ENCODE results near the gene CCL17.

Gene CCL17

GRCh38 chr16:57413301-57413730, 8.7 kb downstream of the CCL17 start:
- no peak overlapping the region for H3K4me3 ChIP-seq (ENCODE audit: low read length in 2 of 2)
- H3K9ac ChIP-seq (ENCODE audit: low read depth in 1 of 2, low read length in 2 of 2), result no peak overlapping the region
- H3K27ac ChIP-seq (ENCODE audit: low read depth in 2 of 2, low read length in 2 of 2), result no peak overlapping the region
- H3K4me1 ChIP-seq (ENCODE audit: control insufficient read depth in 2 of 2, insufficient read depth in 2 of 2, low read length in 2 of 2), result peaks cover 3 to 12% of the 10 kb centered on the region in 2 donors
- no peaks in the 10 kb centered on the region for H3K9me3 ChIP-seq (ENCODE audit: control insufficient read depth in 2 of 2, low read length in 2 of 2)
- no peaks in the 10 kb centered on the region for H3K36me3 ChIP-seq (ENCODE audit: control insufficient read depth in 2 of 2, insufficient read depth in 2 of 2, low read length in 2 of 2)
- peaks cover 0 to 4% of the 10 kb centered on the region in 2 donors for H3K27me3 ChIP-seq (ENCODE audit: control insufficient read depth in 2 of 2, insufficient read depth in 2 of 2, low read length in 2 of 2)

GRCh38 chr16:57413733-57414132, 9.2 kb downstream of the CCL17 start:
- no peak overlapping the region for H3K9ac ChIP-seq (ENCODE audit: low read depth in 1 of 2, low read length in 2 of 2)
- no peaks in the 10 kb centered on the region for H3K36me3 ChIP-seq (ENCODE audit: control insufficient read depth in 2 of 2, insufficient read depth in 2 of 2, low read length in 2 of 2)
- peaks cover 3 to 12% of the 10 kb centered on the region in 2 donors for H3K4me1 ChIP-seq (ENCODE audit: control insufficient read depth in 2 of 2, insufficient read depth in 2 of 2, low read length in 2 of 2)
- H3K9me3 ChIP-seq (ENCODE audit: control insufficient read depth in 2 of 2, low read length in 2 of 2), result no peaks in the 10 kb centered on the region
- H3K27me3 ChIP-seq (ENCODE audit: control insufficient read depth in 2 of 2, insufficient read depth in 2 of 2, low read length in 2 of 2), result peaks cover 0 to 4% of the 10 kb centered on the region in 2 donors
- no peak overlapping the region for H3K4me3 ChIP-seq (ENCODE audit: low read length in 2 of 2)
- H3K27ac ChIP-seq (ENCODE audit: low read depth in 2 of 2, low read length in 2 of 2), result no peak overlapping the region

- Histone ChIP-seq H3K27me3 (ENCODE audit: control insufficient read depth in 2 of 2, insufficient read depth in 2 of 2, low read length in 2 of 2) (peaks cover 0 to 4% of the 10 kb centered on the region in 2 donors), H3K9me3 (ENCODE audit: control insufficient read depth in 2 of 2, low read length in 2 of 2) (no peaks in the 10 kb centered on the region), H3K4me1 (ENCODE audit: control insufficient read depth in 2 of 2, insufficient read depth in 2 of 2, low read length in 2 of 2) (peaks cover 6 to 12% of the 10 kb centered on the region in 2 donors), H3K36me3 (ENCODE audit: control insufficient read depth in 2 of 2, insufficient read depth in 2 of 2, low read length in 2 of 2) (no peaks in the 10 kb centered on the region), H3K27ac (ENCODE audit: low read depth in 2 of 2, low read length in 2 of 2) (no peak overlapping the region), H3K9ac (ENCODE audit: low read depth in 1 of 2, low read length in 2 of 2) (no peak overlapping the region), H3K4me3 (ENCODE audit: low read length in 2 of 2) (no peak overlapping the region)
Measured at GRCh38 chr16:57416084-57416483, 11.5 kb downstream of the CCL17 start.

DNA sequence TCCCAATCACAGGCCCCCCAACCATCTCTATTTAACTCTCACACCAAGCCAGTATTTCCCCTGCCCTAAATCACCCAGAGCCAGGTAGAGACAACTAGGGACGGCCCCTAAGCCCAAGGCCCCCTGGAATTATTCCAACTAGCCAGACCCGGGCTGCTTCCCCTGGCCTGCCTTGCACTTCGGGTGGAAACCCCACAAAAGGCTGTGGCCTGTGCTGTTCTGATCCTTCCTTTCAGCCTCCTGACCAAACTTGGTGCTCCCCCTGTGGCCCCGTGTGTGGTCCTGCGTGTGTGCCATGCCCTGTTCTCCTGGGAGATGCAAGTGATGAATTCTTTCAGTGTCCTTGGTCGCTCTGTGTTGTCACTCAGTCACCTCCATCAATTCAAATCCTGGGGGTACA, 14.9 kb downstream of the CCL17 start:
- Histone ChIP-seq H3K9me3 (ENCODE audit: control insufficient read depth in 2 of 2, low read length in 2 of 2) (no peaks in the 10 kb centered on the region), H3K4me3 (ENCODE audit: low read length in 2 of 2) (no peak overlapping the region), H3K36me3 (ENCODE audit: control insufficient read depth in 2 of 2, insufficient read depth in 2 of 2, low read length in 2 of 2) (no peaks in the 10 kb centered on the region), H3K4me1 (ENCODE audit: control insufficient read depth in 2 of 2, insufficient read depth in 2 of 2, low read length in 2 of 2) (peaks cover 9 to 12% of the 10 kb centered on the region in 2 donors), H3K27me3 (ENCODE audit: control insufficient read depth in 2 of 2, insufficient read depth in 2 of 2, low read length in 2 of 2) (peaks cover 0 to 4% of the 10 kb centered on the region in 2 donors), H3K9ac (ENCODE audit: low read depth in 1 of 2, low read length in 2 of 2) (no peak overlapping the region), H3K27ac (ENCODE audit: low read depth in 2 of 2, low read length in 2 of 2) (no peak overlapping the region)

GRCh38 chr16:57422026-57422944, 17.7 kb downstream of the CCL17 start:
- Histone ChIP-seq H3K27me3 (ENCODE audit: control insufficient read depth in 2 of 2, insufficient read depth in 2 of 2, low read length in 2 of 2) (peaks cover 0 to 4% of the 10 kb centered on the region in 2 donors), H3K4me3 (ENCODE audit: low read length in 2 of 2) (no peak overlapping the region), H3K9ac (ENCODE audit: low read depth in 1 of 2, low read length in 2 of 2) (no peak overlapping the region), H3K4me1 (ENCODE audit: control insufficient read depth in 2 of 2, insufficient read depth in 2 of 2, low read length in 2 of 2) (peaks cover 4 to 6% of the 10 kb centered on the region in 2 donors), H3K27ac (ENCODE audit: low read depth in 2 of 2, low read length in 2 of 2) (no peak overlapping the region), H3K36me3 (ENCODE audit: control insufficient read depth in 2 of 2, insufficient read depth in 2 of 2, low read length in 2 of 2) (peaks cover 0 to 3% of the 10 kb centered on the region in 2 donors), H3K9me3 (ENCODE audit: control insufficient read depth in 2 of 2, low read length in 2 of 2) (no peaks in the 10 kb centered on the region)

DNA sequence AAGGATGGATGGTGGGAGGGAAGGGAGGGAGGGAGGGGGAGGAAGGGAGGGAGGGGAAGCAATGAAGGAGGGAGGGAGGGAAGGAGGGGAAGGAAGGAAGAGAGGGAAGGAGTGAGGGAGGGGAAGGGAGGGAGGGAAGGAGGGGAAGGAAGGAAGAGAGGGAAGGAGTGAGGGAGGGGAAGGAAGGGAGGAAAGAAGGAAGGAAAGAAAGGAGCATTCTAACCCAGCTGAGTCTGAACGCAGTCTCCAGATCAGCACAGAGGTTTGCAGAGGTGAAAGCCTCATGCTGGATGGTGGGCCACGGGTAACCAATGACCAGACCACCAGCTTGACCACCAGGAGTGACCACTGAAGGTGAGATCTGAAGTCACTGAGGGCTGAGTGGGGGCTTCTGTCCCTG, 18.6 kb downstream of the CCL17 start:
- no peaks in the 10 kb centered on the region for H3K9me3 ChIP-seq (ENCODE audit: control insufficient read depth in 2 of 2, low read length in 2 of 2)
- H3K27ac ChIP-seq (ENCODE audit: low read depth in 2 of 2, low read length in 2 of 2), result no peak overlapping the region
- no peak overlapping the region for H3K9ac ChIP-seq (ENCODE audit: low read depth in 1 of 2, low read length in 2 of 2)

DNA sequence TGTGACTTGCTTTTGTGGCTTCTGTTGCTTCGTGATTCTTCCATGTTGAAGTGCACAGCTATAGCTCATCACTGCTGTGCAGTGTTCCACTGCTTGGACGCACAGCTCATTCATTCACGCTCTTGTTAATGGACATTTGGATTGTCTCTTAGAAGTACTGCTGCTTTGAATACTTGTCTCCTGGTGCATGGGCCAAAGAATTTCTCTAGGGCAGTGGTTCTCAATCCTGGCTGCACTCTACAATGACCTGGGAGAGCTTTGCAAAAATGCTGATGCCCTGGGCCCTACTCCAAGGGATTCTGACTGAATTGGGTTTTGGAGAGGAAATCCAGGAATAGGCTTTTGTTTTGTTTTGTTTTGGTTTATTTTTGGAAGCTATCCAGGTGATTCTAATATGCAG, 20.0 kb downstream of the CCL17 start:
- Histone ChIP-seq H3K36me3 (ENCODE audit: control insufficient read depth in 2 of 2, insufficient read depth in 2 of 2, low read length in 2 of 2) (peaks cover 11 to 22% of the 10 kb centered on the region in 2 donors), H3K27me3 (ENCODE audit: control insufficient read depth in 2 of 2, insufficient read depth in 2 of 2, low read length in 2 of 2) (no peaks in the 10 kb centered on the region), H3K4me1 (ENCODE audit: control insufficient read depth in 2 of 2, insufficient read depth in 2 of 2, low read length in 2 of 2) (peaks cover 0 to 3% of the 10 kb centered on the region in 2 donors), H3K27ac (ENCODE audit: low read depth in 2 of 2, low read length in 2 of 2) (no peak overlapping the region), H3K4me3 (ENCODE audit: low read length in 2 of 2) (no peak overlapping the region), H3K9me3 (ENCODE audit: control insufficient read depth in 2 of 2, low read length in 2 of 2) (no peaks in the 10 kb centered on the region), H3K9ac (ENCODE audit: low read depth in 1 of 2, low read length in 2 of 2) (no peak overlapping the region)

More for the DNA sequence above, 18.6 kb downstream of the CCL17 start:
- Histone ChIP-seq H3K4me1 (ENCODE audit: control insufficient read depth in 2 of 2, insufficient read depth in 2 of 2, low read length in 2 of 2) (peaks cover 0 to 6% of the 10 kb centered on the region in 2 donors), H3K36me3 (ENCODE audit: control insufficient read depth in 2 of 2, insufficient read depth in 2 of 2, low read length in 2 of 2) (peaks cover under 1 to 11% of the 10 kb centered on the region in 2 donors), H3K27me3 (ENCODE audit: control insufficient read depth in 2 of 2, insufficient read depth in 2 of 2, low read length in 2 of 2) (no peaks in the 10 kb centered on the region), H3K4me3 (ENCODE audit: low read length in 2 of 2) (no peak overlapping the region)

GRCh38 chr16:57426356-57426755, 21.8 kb downstream of the CCL17 start:
- Histone ChIP-seq H3K27me3 (ENCODE audit: control insufficient read depth in 2 of 2, insufficient read depth in 2 of 2, low read length in 2 of 2) (no peaks in the 10 kb centered on the region), H3K4me3 (ENCODE audit: low read length in 2 of 2) (no peak overlapping the region), H3K27ac (ENCODE audit: low read depth in 2 of 2, low read length in 2 of 2) (no peak overlapping the region), H3K4me1 (ENCODE audit: control insufficient read depth in 2 of 2, insufficient read depth in 2 of 2, low read length in 2 of 2) (peaks cover 0 to 3% of the 10 kb centered on the region in 2 donors), H3K36me3 (ENCODE audit: control insufficient read depth in 2 of 2, insufficient read depth in 2 of 2, low read length in 2 of 2) (peaks cover 26 to 38% of the 10 kb centered on the region in 2 donors), H3K9ac (ENCODE audit: low read depth in 1 of 2, low read length in 2 of 2) (no peak overlapping the region), H3K9me3 (ENCODE audit: control insufficient read depth in 2 of 2, low read length in 2 of 2) (no peaks in the 10 kb centered on the region)

- Histone ChIP-seq H3K4me1 (ENCODE audit: control insufficient read depth in 2 of 2, insufficient read depth in 2 of 2, low read length in 2 of 2) (peaks cover 0 to 2% of the 10 kb centered on the region in 2 donors), H3K27me3 (ENCODE audit: control insufficient read depth in 2 of 2, insufficient read depth in 2 of 2, low read length in 2 of 2) (no peaks in the 10 kb centered on the region), H3K9me3 (ENCODE audit: control insufficient read depth in 2 of 2, low read length in 2 of 2) (no peaks in the 10 kb centered on the region), H3K9ac (ENCODE audit: low read depth in 1 of 2, low read length in 2 of 2) (no peak overlapping the region), H3K36me3 (ENCODE audit: control insufficient read depth in 2 of 2, insufficient read depth in 2 of 2, low read length in 2 of 2) (peaks cover 31 to 47% of the 10 kb centered on the region in 2 donors), H3K27ac (ENCODE audit: low read depth in 2 of 2, low read length in 2 of 2) (no peak overlapping the region), H3K4me3 (ENCODE audit: low read length in 2 of 2) (no peak overlapping the region)
Measured at GRCh38 chr16:57427307-57427706, 22.7 kb downstream of the CCL17 start.

- Histone ChIP-seq H3K9ac (ENCODE audit: low read depth in 1 of 2, low read length in 2 of 2) (no peak overlapping the region), H3K27me3 (ENCODE audit: control insufficient read depth in 2 of 2, insufficient read depth in 2 of 2, low read length in 2 of 2) (no peaks in the 10 kb centered on the region), H3K27ac (ENCODE audit: low read depth in 2 of 2, low read length in 2 of 2) (no peak overlapping the region), H3K9me3 (ENCODE audit: control insufficient read depth in 2 of 2, low read length in 2 of 2) (no peaks in the 10 kb centered on the region), H3K4me3 (ENCODE audit: low read length in 2 of 2) (no peak overlapping the region), H3K36me3 (ENCODE audit: control insufficient read depth in 2 of 2, insufficient read depth in 2 of 2, low read length in 2 of 2) (peaks cover 36 to 52% of the 10 kb centered on the region in 2 donors), H3K4me1 (ENCODE audit: control insufficient read depth in 2 of 2, insufficient read depth in 2 of 2, low read length in 2 of 2) (peaks cover 0 to 3% of the 10 kb centered on the region in 2 donors)
Measured at GRCh38 chr16:57427824-57428223, 23.3 kb downstream of the CCL17 start.

All from mucosa of rectum (tissue), 2 donors.